SJSA1 (cell line): Measurements from ENCODE around the gene DOK3. TPM values are rescaled to one million over a fixed set of nuclear protein-coding genes. Genes with fewer than 3 reads are reported as not detected.

ENCODE experiments used
- DNase-seq, 2 experiments: peaks; one replicate each; pipeline ENCODE4 v3.0.0-alpha.2; 2015 to 2020; ENCODE audit warnings: low spot score in 2 of 2, low read depth in 1 of 2
- H3K27ac ChIP-seq: fragments of 250-450 bp; sonication (Bioruptor Pico); 2 replicates; pipeline ENCODE4 v1.5.1; 2020; ENCODE audit warnings: mild to moderate bottlenecking, moderate library complexity
- H3K27me3 ChIP-seq: fragments of 250-450 bp; sonication (Bioruptor Pico); replicated peaks from 2 replicates; pipeline ENCODE4 v1.5.1; 2020; ENCODE audit warnings: mild to moderate bottlenecking, moderate library complexity
- H3K36me3 ChIP-seq: fragments of 250-450 bp; sonication (Bioruptor Pico); 2 replicates; pipeline ENCODE4 v1.5.1; 2020; ENCODE audit warnings: mild to moderate bottlenecking
- H3K4me1 ChIP-seq: fragments of 250-450 bp; sonication (Bioruptor Pico); replicated peaks from 2 replicates; pipeline ENCODE4 v1.6.1; 2021; ENCODE audit warnings: mild to moderate bottlenecking
- H3K4me3 ChIP-seq: fragments of 250-450 bp; sonication (Bioruptor Pico); 2 replicates; pipeline ENCODE4 v1.5.1; 2020; ENCODE audit warnings: mild to moderate bottlenecking
- H3K9me3 ChIP-seq: fragments of 250-450 bp; sonication (Bioruptor Pico); replicated peaks from 2 replicates; pipeline ENCODE4 v1.5.1; 2020; ENCODE audit warnings: mild to moderate bottlenecking
- total RNA-seq: library from RNA; depleted of rRNA; stranded (reverse); fragments of >200 nt; shearing (Covaris generic); gene quantifications from 2 replicates; pipeline ENCODE4 v1.2.3, GENCODE V29; 2014; rRNA removed

DOK3 gene
- total RNA-seq, 1 experiment from 2014 or later: 1.8 TPM

DNA sequence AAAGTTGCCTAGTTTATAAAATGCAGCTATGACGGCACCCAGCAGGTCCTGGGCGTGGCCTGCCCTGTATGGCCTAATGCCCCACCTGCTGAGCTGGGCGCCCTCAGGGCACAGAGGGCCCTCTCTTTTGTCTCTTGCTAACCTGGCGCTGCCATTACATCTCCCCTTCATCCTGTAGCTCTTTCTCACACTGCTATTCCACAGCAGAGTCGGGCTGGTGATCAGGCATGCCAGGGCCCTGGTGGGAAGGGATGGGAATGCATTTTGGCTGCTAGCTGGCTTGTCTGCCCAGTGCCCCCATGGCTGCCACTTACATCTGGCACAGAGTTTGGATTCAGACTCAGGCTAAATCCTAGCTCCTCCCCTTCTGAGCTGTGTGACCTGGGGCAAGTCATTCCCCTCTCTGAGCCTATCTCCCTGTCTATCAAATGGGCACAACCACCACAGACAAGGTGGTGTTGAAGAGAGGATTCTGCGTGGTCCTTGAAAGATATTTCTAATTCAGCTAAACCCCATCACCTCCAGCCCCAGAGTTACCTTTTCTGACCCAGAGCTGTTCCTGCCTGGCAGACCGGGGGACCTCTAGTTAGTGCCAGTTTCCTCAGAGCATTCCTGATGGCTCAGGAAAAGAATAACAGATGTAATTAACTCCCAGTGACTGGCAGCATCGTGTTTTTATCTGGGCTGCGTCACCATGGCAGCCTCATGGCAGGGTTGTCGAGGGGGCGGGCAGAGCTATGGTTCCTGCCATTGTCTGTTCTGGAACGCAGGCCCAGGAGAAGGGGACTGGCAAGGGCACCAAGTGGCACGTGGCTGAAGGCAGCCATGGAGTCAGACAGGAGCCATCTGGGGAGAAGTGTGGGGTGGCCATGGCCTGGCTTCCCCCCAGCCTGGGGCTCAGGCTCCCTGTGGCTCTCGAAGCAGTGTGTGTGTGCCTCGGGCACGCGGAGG, 56.7 kb downstream of the DOK3 start:
- peaks cover 32% of the 10 kb centered on the region for H3K4me1 ChIP-seq
- H3K27me3 ChIP-seq: no peaks in the 10 kb centered on the region
- no peak overlapping the region for H3K4me3 ChIP-seq
- no peak for DNase-seq
- no peak overlapping the region for H3K27ac ChIP-seq
- peaks cover 19% of the 10 kb centered on the region for H3K36me3 ChIP-seq
- H3K9me3 ChIP-seq: peaks cover 2% of the 10 kb centered on the region; the same call in 1 of the 2 replicates

Other genes starting within 250 kb of the DOK3 start
- gene RAB24, start 206.1 kb downstream of the DOK3 start, total RNA-seq: 37.6 and 56.2 TPM in 2 replicates
- gene PRELID1, start 206.0 kb downstream of the DOK3 start, total RNA-seq: 456 and 457 TPM in 2 replicates
- 121 and 296 TPM in 2 replicates for gene MXD3, start 197.9 kb downstream of the DOK3 start, total RNA-seq
- 360 and 397 TPM in 2 replicates for gene LMAN2, start 158.2 kb downstream of the DOK3 start, total RNA-seq
- 1.6 TPM in 1 of 2 replicates, not detected in the other for gene RGS14, start 151.9 kb downstream of the DOK3 start, total RNA-seq
- not detected in 2 replicates for gene SLC34A1, start 125.4 kb downstream of the DOK3 start, total RNA-seq
- not detected in 2 replicates for gene PFN3, start 109.2 kb downstream of the DOK3 start, total RNA-seq
- 0.74 and 3.9 TPM in 2 replicates for gene F12, start 100.3 kb downstream of the DOK3 start, total RNA-seq
- gene GRK6, start 83.2 kb downstream of the DOK3 start, total RNA-seq: 103 and 113 TPM in 2 replicates
- gene PRR7, start 63.0 kb downstream of the DOK3 start, total RNA-seq: 7.4 and 12.6 TPM in 2 replicates
- 147 and 149 TPM in 2 replicates for gene DBN1, start 36.2 kb downstream of the DOK3 start, total RNA-seq
- gene PDLIM7, start 12.2 kb downstream of the DOK3 start, total RNA-seq: 175 and 274 TPM in 2 replicates
- 131 and 150 TPM in 2 replicates for gene DDX41, start 7.1 kb upstream of the DOK3 start, total RNA-seq
- 24.9 and 29.9 TPM in 2 replicates for gene FAM193B, start 44.7 kb upstream of the DOK3 start, total RNA-seq
- gene TMED9, start 82.4 kb upstream of the DOK3 start, total RNA-seq: 141 and 148 TPM in 2 replicates
- gene B4GALT7, start 90.3 kb upstream of the DOK3 start, total RNA-seq: 37.9 and 53.0 TPM in 2 replicates